LNCAP (cell line): ENCODE data around the gene RNF5.

Source experiments
- TF ChIP-seq, protein P1 (sequence below): fragments of 450-650 bp; IDR thresholded peaks from 2 replicates; pipeline ENCODE4 v1.5.1; 2017; ENCODE audit warnings: mild to moderate bottlenecking

The RNF5 gene

DNA sequence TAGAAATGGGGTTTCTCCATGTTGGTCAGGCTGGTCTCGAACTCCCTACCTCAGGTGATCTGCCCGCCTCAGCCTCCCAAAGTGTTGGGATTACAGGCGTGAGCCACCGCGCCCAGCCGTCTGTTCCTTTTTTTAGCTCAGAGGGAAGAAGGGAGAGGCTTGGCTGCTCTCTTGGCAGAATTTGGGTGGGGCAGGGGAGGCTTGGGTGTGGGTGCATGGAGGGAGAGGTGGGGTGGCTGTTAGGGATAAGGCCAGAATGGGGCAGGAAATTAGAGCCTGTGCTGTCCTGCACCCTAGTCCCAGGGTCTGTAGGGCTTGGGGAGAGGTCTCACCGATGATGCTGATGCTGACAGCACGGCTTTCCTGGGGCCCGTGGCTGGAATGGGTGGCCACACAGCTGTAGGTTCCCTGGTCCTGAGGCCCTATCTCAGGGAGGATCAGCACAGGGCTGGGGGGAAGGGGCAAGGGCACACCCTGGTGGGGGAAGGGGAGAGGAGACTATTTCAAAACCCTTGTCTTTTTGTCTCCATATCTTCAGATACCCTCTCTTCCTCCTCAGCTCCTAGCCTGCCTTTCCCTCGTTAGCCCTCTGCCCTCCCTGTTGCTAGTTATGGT is 3.8 kb downstream of the RNF5 start:
- TF ChIP-seq, protein P1, sequence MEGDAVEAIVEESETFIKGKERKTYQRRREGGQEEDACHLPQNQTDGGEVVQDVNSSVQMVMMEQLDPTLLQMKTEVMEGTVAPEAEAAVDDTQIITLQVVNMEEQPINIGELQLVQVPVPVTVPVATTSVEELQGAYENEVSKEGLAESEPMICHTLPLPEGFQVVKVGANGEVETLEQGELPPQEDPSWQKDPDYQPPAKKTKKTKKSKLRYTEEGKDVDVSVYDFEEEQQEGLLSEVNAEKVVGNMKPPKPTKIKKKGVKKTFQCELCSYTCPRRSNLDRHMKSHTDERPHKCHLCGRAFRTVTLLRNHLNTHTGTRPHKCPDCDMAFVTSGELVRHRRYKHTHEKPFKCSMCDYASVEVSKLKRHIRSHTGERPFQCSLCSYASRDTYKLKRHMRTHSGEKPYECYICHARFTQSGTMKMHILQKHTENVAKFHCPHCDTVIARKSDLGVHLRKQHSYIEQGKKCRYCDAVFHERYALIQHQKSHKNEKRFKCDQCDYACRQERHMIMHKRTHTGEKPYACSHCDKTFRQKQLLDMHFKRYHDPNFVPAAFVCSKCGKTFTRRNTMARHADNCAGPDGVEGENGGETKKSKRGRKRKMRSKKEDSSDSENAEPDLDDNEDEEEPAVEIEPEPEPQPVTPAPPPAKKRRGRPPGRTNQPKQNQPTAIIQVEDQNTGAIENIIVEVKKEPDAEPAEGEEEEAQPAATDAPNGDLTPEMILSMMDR = no peak

DNA sequence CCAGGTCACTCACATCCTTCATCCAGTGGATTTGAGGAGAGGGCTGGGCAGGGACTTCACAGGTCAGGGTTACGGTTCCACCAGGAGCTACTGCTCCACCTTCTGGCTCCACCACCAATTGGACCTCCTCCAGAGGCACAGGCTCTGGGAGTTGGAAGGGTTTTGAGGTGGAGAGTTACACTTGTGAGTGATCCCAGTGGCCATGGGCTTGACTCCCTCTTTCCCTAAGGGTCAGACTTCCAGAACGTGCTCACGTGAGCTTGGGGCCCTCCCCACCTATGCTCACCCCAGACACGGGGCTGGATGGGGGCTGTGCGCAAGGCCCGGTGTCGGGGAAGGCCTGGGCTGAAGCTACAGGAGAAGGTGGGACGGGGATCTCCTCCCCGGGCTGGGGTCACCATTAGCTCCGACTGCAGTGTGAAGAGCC is 4.4 kb downstream of the RNF5 start:
- TF ChIP-seq, protein P1 = no peak

DNA sequence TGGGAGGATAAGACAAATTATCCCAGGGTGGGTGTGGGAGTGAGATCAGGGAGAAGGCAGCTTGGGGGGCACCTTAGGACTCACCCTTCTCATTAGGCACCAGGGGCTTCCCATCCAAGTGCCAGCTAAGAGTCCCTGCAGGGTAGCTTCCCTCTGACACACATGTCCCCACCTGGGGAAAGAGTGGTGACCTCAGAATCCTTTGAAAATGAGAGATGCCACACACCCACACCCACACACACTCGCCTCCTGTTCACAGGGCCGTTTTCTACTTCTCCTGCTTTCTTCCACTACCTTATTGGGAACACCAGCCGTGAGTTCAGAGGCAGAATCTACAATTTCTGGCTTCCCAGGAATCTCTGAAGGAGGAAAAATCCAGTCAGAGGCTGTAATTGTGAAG is 4.8 kb downstream of the RNF5 start:
- TF ChIP-seq, protein P1 = no peak

DNA sequence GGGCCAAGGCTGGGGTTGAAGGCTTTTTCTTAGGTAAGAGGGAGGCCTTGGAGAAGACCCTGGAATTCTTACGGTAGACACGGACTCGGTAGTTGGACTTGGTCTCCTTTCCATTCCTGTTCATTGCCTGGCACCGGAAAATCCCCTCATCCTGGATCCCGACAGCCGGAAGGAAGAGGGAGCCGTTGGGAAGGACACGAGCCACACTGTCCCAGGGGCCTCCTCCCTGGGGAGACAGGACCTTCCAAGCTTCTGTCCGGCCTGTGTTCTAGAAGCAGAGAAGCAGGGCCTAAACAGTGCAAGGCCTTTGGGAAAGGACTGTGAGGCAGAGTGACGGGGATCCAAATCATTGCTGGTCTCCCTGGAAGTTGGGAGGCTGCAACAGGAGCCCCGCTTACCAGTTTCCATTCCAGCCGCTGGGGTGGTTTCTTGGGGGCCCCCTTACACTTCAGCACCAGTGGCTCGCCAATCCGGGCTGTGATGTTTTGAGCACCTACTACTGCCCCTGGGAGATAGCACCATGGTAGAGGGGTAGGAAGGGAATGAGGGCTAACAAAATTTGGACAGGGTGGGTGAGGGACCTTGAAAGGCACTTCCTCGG is 5.4 kb downstream of the RNF5 start:
- TF ChIP-seq, protein P1 = no peak

DNA sequence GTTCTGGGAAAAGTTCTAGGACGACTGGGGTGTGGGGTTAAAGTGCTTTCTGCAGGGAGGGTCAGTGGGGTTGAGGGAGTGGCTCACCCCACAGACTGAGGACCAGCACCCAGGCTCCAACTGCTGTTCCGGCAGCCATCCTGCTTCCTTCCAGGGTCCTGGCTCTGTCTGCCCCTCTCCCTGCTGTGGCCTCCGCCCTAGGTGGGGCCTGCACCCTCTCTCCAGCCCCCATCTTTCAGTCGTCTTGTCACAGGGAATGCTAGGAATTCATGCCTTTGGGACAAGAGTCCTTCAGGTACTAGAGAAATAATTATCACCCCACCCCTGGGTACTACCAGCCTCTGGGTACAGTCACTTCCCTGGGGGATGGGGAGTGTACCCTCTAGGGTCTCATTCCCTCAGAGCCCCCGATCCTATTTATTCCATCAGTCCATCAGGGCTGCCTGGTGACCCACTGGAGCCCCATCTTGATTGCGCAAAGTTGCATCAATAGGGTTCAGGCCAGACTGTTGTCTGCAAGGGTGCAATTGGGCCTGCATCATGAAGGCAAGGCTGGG is 6.0 kb downstream of the RNF5 start, which contains the start of gene AGER:
AGER (minus strand) TSS at position 170 of the 557 bp plus-strand sequence; CDS start at position 139, 31 bp downstream.
- TF ChIP-seq, protein P1 = no peak

DNA sequence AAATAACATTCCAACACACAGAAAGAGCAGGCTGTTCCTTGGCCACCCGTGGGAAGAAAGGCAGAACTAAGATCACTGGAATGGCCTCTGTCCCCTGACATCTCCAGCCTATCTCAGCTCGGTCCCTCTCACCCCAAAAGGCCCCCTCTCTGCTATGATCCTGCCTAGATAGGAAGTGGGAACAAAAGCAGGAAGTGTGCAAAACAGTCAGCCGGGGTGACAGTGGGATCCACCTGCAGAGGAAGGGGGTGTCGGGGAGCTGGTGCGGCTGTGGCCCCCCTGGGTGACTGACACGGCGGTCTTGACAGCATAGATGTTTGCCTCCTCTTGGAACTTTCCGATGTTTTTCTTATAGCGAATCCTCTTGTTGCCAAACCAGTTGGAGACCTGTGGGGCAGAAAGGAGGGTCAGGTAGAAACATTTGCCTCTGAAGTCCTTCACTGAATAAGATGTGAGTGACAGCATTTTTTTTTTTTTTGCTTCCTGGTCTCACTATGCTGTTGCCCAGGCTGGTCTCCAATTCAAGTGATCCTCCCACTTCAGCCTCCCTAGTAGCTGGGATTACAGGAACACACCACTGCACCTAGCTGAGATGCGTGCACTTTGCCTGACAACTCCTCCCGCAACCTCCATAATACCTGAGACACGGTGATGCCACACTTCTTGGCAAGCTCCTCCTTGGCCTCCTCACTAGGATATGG is 9.0 kb downstream of the RNF5 start:
- TF ChIP-seq, protein P1 = no peak

DNA sequence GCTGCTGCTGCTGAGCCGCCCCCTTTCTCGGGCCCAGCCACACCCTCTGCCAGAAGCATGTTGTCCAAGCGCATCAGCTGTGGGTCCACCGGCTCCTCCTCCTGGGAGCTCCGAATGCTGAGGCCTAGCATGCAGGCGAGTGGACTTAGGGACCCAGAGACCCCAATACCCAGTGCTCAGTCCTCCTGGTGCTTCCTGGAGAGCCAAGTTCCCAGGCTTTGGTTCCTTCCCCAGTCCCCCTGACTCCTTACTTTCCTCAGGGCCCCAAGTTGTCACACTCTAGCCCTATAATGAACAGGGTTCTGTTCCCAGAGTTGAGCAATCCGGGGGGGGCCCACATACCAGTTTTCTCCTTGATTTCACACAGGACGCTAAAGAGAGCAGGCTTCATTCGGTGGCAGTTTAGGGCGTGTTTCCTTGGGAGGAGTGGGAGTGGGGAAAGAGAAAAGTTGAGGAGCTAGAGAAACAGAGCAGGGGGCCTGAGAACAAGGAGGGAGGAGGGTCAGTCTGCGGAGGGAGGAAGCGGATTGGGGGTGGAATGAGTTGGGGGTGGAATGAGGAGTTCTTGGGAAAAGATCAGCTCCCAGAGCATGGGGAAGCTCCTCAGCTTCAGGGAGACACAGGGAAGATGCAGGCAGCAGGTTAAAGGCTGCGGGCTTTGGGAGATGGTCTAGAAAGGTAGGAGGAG is 10.3 kb downstream of the RNF5 start:
- TF ChIP-seq, protein P1 = no peak
